Dermis microvascular lymphatic vessel endothelial cell (primary cell): ENCODE measurements around the gene CYP4V2. TPM values are rescaled to one million over a fixed set of nuclear protein-coding genes. Genes with fewer than 3 reads are reported as not detected.
"Not testable (repeated sequence)": the region's sequence is repeated elsewhere in the genome, so short reads cannot be mapped to it uniquely, and the experiment has no call there.

Experiments
- DNase-seq, 2 donors: peaks; one replicate each; pipeline versions ENCODE4 v3.0.0 to v3.0.0-alpha.2; 2010; ENCODE audit warnings: low read depth in 2 of 2
- total RNA-seq: library from RNA; depleted of rRNA; stranded (reverse); fragments of >200 nt; gene quantifications from 2 replicates; pipeline ENCODE4 v1.2.1, GENCODE V29; 2014

CYP4V2 gene
- total RNA-seq, 1 donor from 2014 or later: 3.1 TPM

DNA sequence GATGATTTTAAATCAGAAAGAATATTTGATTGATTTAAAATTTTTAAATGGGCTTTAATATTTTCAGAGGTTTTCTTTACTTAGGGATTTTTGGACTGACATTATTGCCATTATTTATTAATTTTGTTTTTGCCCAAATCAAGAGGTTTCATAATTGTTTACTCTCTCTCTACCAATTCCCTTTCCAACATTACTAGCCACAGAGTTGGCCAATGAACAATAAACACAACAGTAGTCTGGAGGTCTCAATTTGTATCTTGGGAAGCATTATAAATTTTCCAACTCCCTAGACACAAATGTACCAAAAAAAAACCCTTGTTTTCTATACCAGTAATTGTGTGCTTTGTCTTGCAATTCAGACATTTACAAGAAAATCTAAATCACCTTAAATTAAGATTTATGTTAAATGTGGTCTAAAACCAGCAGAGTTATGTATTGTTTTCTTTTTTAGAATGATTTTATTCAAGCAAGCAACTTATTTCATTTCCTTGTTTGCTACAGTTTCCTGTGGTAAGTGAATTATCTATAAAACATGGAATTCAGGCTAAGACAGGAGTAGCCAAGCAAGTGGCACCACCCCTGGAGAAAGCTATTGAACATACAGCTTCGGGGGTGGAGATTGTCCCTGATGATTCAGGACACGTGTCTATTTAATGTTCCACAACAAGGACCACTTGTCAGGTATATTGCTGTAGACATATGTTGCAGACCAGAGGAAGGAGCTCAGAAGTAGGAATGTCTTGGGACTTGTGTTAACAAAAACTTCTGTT lies 36.6 kb downstream of the CYP4V2 start:
- no peak for DNase-seq

DNA sequence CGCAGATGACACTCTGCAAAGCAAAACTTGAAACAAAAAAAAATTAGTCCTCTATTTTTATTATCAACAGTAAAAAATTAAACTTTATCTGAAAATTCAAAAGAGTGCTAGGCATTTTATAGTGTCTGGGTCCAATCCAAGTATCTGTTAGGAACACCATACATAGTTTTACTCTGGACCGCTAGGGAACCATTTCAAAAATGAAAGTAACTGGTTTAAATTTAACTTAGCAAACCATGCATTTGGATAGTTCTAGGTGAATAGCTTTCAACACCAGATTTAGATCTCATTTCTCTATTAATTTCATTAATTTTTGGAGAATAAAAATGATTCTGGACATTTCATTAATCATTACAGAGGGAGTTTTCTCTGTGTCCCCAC lies 37.1 kb downstream of the CYP4V2 start:
- DNase-seq: no peak

DNA sequence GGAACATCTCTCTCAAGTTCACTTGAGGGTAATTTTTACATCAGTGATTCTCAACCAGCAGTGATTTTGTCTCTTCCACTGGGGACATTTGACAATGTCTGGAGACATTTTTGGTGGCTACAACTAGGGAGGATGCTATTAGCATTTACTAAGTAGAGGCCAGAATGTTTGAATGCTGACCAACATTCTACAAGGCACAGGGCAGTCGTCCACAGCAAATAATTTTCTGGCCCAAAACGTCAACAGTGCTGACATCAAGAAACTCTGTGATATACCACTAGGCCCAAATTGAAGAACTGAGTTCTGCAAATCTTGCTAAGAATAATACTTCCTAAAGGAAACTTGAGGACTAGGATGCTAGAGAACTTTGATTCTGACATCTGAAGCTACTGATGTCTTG lies 43.0 kb downstream of the CYP4V2 start:
- no peak for DNase-seq

DNA sequence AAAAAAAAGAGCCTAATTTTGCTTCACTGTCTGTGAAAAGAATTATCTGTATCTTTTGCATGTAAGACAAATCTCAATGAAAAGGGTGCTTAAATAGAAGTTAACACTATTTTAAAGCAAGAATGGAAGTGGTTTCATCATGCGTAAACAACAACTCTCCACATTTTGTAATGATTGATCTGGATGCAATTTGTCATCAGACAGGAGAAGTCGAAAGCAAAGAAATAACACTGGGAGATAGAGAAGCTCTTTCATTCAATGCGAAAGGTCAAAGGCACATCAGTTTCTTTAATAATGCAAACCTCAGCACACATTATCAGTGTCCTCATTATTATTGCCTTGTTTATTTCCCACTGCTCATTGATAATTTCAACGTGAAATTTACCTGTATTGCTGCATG lies 44.8 kb downstream of the CYP4V2 start:
- DNase-seq: no peak

DNA sequence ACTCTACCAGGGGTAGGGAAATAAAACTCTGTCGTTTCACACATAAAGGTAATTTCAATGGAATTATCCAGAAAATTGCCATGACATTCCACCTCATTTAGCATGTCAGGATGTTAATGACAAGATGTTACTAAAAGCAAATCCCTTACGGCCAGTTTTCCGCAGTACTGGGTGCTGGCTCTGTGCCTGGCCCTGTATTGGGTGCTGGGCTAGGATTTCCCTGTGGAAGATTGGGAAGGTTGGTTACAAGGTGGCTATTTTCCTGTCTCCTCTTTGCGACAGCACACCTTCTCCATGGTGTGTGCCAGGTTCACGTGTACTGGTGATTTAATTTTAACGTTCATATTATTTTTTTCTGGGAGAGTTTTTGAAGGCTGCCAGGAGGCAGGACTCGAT lies 49.1 kb downstream of the CYP4V2 start:
- no peak for DNase-seq

DNA sequence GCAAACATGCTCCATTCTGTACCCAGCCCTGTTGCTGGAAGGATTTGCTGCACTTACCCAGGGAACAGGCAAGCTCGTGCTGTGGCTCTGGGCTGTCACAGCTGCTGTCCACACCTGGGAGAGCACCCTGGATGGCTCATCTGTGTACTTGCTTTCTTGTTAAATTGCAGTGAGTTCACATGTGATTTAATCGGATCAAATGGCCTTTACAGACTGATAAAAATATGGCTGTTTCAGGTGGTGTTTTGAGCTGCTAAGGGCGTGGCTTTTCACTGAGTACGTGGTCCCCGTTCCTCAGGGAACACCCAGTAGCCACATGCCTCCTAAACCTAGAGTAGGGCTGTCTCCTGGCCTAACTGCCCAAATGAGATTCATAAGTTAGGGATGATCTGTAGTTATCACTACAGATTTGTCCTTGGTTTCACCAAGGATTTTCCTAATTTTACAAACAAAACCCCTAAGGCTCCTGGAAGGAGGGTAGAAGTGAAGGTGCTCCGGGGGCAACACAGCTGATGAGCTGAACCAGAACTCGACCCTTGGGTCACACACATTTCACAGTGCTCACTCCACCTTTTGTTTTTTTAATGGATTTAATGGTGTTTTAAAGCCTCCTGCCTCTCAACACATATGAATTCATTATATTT lies 49.6 kb downstream of the CYP4V2 start:
- DNase-seq: no peak

DNA sequence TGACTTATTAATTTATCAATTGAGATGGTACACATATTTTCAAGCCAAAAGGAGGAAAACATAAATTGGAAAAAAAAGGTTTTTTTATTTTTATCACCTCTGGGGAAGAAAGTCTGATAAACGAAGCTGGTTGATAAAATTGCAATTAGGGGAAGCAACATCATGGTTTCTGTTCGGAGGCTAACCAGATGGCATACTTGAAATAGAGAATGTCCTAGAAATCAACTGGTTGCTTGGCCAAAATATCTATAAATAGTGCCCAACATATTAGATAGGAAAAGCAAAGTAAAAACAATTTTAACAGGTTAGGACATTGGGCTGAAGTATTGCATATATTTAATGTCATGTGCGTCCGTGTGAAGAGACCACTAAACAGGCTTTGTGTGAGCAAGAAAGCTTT lies 50.2 kb downstream of the CYP4V2 start:
- no peak for DNase-seq

DNA sequence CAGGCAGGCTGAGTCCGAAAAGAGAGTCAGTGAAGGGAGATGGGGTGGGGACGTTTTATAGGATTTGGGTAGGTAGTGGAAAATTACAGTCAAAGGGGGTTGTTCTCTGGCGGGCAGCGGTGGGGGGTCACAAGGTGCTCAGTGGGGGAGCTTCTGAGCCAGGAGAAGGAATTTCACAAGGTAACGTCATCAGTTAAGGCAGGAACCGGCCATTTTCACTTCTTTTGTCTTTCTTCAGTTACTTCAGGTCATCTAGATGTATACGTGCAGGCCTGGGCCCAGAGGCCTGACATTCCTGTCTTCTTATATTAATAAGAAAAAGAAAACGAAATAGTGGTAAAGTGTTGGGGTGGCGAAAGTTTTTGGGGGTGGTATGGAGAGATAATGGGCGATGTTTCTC lies 50.7 kb downstream of the CYP4V2 start:
- DNase-seq: not testable (repeated sequence)

DNA sequence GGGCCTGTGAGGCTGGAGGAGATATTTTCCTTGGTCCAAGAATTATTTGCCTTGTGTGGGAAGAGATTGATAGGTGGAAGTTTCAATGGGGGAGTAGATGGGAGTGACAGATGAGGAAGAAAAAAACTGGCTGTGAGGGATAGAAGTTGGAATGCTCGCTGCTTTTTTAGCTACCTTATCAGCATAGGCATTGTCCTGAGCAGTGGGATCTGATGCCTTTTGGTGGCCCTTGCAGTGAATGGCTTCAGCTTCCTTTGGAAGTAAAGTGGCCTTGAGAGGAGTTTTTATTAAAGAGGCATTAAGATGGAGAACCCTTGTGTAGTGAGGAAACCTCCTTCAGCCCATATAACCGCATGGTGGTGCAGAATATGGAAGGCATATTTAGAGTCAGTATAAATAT lies 52.0 kb downstream of the CYP4V2 start:
- no peak for DNase-seq

DNA sequence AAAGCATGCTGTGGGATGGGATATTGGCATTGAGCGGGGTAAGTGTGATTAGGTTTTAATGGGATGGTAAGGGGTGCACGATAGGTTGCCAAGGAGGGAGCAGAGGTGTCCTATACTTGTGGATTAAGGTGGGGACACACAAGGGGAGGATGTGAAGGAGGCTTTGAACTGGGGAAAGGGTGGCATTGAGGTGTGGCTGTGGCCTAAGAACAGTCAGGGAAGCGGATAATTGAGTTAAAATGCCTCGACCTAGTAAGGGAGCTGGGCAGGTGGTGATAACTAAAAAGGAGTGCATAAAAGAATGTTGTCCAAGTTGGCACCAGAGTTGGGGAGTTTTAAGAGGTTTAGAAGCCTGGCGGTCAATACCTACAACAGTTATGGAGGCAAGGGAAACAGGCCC lies 53.5 kb downstream of the CYP4V2 start:
- DNase-seq: no peak

DNA sequence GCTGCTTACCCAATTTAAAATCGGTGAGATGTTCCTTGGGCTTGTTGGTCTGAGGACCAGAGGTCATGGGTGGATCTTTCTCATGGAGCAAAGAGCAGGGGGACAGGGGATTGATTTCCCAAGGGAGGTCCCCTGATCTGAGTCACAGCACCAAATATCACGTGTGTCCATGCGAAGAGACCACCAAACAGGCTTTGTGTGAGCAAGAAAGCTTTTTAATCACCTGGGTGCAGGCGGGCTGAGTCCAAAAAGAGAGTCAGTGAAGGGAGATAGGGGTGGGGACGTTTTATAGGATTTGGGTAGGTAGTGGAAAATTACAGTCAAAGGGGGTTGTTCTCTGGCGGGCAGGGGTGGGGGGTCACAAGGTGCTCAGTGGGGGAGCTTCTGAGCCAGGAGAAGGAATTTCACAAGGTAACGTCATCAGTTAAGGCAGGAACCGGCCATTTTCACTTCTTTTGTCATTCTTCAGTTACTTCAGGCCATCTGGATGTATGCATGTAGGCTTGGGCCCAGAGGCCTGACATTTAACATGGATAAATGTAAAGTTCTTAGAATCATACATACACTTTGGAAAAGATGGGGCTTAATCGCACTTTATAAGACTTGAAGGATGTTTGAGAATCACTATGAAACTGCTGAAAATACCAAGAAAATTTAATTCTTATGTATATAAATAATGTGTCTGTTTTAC lies 55.8 kb downstream of the CYP4V2 start:
- DNase-seq: not testable (repeated sequence)

DNA sequence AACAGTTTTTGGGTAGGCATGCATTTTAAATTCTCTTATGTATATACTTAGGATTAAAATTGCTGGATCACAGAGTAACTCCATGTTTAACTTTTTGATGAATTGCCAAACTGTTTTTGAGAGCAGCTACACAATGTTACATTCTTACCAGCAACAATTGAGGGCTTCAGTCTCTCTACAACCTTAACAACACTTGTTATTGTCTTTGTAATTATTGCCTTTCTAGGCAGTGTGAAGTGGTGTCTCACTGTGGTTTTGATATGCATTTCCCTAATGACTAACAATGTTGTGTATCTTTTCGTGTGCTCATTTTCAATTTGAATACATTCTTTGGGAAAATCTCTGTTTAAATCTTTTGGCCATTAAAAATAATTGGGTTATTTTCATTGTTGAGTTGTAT lies 57.3 kb downstream of the CYP4V2 start:
- no peak for DNase-seq

DNA sequence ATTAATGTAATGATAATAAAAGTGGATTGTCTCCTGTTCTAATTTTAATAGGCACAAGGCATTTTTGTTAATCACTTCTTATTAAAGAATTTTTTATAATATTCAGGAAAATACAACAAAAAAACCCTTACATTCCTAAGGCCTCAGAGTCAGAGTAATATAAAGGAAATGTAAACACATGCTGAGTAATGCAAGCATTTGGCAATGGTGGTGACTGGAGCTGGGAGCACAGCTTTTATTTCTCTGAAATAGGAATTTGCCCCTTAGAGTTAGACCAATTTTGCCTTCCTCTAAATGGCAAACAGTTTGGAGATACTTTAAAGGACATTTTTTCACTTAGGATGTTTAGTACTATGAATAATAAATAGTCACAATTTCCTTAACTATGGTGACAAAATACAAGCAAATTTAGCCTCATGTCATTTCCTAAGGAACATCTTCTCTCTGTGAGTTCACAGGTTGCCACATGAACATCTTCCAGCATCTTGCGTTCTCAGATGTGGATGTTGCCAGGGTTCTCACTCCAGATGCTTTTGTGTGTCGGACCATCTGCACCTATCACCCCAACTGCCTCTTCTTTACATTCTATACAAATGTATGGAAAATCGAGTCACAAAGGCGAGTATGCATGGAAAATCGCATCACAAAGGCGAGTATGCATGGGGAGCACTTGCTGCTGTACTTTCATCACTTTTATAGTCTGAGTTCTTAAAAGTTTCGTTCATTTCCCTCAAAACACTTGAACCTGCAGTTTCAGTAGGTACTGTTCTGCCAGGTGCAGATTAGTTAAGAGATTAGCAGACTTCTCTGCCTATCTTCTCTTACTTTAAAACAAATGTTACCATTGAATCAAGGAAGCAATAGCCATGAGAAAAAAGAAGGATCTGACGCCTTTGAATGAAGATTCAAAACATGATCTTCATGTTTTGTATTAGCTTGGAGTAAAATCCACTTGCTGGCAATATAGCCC lies 58.7 kb downstream of the CYP4V2 start:
- DNase-seq: no peak

DNA sequence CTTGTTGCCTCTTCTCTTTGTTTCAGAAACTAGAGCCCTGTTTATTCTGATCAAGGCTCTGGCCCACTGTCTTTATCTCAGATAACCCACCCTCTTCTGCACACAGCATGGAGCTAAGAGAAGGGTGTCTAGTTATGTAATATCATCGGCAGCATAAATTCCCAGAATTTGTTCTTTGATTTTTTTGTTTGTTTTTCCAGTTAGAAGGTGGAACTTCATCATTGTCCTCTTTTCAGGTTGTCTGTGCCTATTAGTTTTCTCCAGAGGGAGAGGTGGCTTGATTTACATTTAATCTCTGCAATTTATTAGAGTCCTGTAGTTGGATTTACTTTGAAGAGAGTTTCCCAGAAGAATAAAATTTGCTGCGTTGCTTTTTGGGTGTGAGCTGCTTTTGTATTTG lies 59.4 kb downstream of the CYP4V2 start:
- no peak for DNase-seq

DNA sequence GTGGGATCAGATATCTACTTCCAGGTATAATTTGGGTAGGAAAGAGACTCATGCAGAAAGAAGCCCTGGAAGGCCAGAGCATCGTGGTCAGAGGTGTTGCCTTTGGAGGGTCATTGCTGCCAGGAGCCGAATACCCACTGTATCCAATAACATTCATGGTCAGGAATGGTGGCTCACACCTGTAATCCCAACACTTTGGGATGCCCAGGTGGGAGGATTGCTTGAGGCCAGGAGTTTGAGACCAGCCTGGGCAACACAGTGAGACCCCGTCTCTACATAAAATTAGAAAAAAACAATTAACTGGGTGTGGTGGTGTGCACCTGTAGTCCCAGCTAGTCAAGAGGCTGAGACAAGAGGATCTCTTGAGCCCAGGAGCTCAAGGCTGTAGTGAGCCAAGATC lies 63.8 kb downstream of the CYP4V2 start:
- no peak for DNase-seq

DNA sequence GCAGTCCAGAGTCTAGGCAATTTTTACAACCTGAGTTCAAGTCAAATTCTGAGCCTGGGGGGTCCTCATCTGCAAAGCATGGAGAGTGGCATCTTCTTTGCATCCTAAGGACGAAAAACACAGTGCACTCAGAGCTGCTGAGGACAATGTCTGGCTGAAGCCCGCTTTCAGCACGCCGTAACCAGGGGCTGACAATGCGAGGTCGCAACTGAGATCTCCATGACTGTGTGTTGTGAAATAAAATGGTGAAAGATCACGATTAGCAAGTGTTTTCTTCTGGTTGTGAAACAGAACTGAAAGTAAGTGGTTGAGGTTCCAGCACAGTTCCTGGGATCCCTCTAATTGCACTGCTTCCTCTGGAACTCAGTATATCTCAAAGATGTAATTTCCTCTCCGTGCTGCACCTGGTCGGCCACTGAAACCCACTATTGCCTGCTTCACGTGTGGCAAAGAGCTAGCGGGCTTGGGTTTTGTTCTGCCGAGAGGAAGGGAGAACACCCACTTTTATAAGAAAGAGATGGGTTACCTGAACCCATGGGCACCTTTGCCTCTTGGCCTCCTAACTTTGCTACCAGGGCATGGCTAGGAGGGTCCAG lies 66.9 kb downstream of the CYP4V2 start:
- DNase-seq: no peak

DNA sequence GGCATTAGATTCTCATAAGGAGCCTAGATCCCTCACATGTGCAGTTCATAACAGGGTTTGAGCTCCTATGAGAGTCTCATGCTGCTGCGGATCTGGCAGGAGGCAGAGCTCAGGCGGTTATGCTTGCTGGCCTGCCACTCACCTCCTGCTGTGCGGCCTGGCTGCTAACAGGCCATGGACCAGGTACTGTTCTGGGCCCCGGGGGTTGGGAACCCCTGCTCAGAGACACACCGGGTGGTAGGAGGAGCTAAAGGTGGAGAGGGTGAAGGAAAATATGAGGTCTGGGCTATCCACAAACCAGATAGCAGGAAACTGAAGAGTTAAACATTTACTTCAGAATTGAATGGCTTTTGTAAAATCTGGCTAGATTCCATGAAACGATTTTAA lies 68.7 kb downstream of the CYP4V2 start:
- DNase-seq: no peak
